Astrocyte (in vitro differentiated cells and primary cell): ENCODE results near the gene ZBTB7C. TPM values are rescaled to one million over a fixed set of nuclear protein-coding genes. Genes with fewer than 3 reads are reported as not detected.

Source experiments
- DNase-seq: peaks from one replicate; pipeline ENCODE4 v3.0.0-alpha.2; 2010; ENCODE audit warnings: low read depth
- FAIRE-seq: peaks from 2 replicates; lab custom pipeline; 2011; peaks lifted over from hg19 to GRCh38; lab: Jason Lieb, UNC
- H2AFZ ChIP-seq: 2 replicates; pipeline ENCODE4 v1.6.0; 2012; ENCODE audit warnings: low read depth, low read length, inconsistent platforms
- H3K27ac ChIP-seq: 2 replicates; pipeline ENCODE4 v1.5.1; 2011; ENCODE audit warnings: low read depth, low read length, inconsistent platforms
- H3K27me3 ChIP-seq: 2 replicates; pipeline ENCODE4 v1.6.0; 2011; ENCODE audit warnings: low read length, inconsistent platforms; ENCODE audit not compliant: insufficient read depth
- H3K36me3 ChIP-seq: 2 replicates; pipeline ENCODE4 v1.5.1; 2011; ENCODE audit warnings: low read length, inconsistent platforms; ENCODE audit not compliant: insufficient read depth
- H3K4me1 ChIP-seq: 2 replicates; pipeline ENCODE4 v1.5.1; 2011; ENCODE audit warnings: low read length, inconsistent platforms; ENCODE audit not compliant: insufficient read depth
- H3K4me2 ChIP-seq: 2 replicates; pipeline ENCODE4 v1.6.0; 2012; ENCODE audit warnings: low read length, inconsistent platforms
- H3K4me3 ChIP-seq: 2 replicates; pipeline ENCODE4 v1.5.1; 2011; ENCODE audit warnings: low read depth, mild to moderate bottlenecking, low read length, inconsistent platforms; ENCODE audit not compliant: insufficient read depth
- H3K79me2 ChIP-seq: 2 replicates; pipeline ENCODE4 v1.6.0; 2012; ENCODE audit warnings: mild to moderate bottlenecking, low read length, inconsistent platforms; ENCODE audit not compliant: insufficient read depth
- H3K9ac ChIP-seq: 2 replicates; pipeline ENCODE4 v1.6.0; 2012; ENCODE audit warnings: mild to moderate bottlenecking, low read length, inconsistent platforms
- H3K9me3 ChIP-seq: 2 replicates; pipeline ENCODE4 v1.5.1; 2012; ENCODE audit warnings: low read depth, mild to moderate bottlenecking, low read length, inconsistent platforms; ENCODE audit not compliant: insufficient read depth
- H4K20me1 ChIP-seq: 2 replicates; pipeline ENCODE4 v1.6.0; 2012; ENCODE audit warnings: low read length, inconsistent platforms; ENCODE audit not compliant: insufficient read depth
- H3K27ac Mint-ChIP-seq: one replicate; pipeline ENCODE4 v1.8.0; 2021; ENCODE audit warnings: mild to moderate bottlenecking, mixed read lengths; ENCODE audit not compliant: unreplicated experiment
- H3K27me3 Mint-ChIP-seq: one replicate; pipeline ENCODE4 v1.8.0; 2021; ENCODE audit warnings: low read depth, mixed read lengths; ENCODE audit not compliant: unreplicated experiment
- H3K36me3 Mint-ChIP-seq: one replicate; pipeline ENCODE4 v1.8.0; 2021; ENCODE audit warnings: low read depth, mixed read lengths; ENCODE audit not compliant: unreplicated experiment
- H3K4me1 Mint-ChIP-seq: one replicate; pipeline ENCODE4 v1.8.0; 2021; ENCODE audit warnings: low read depth, mixed read lengths; ENCODE audit not compliant: unreplicated experiment
- H3K4me3 Mint-ChIP-seq: one replicate; pipeline ENCODE4 v1.8.0; 2021; ENCODE audit warnings: mild to moderate bottlenecking, moderate library complexity, mixed read lengths; ENCODE audit not compliant: unreplicated experiment
- H3K9me3 Mint-ChIP-seq: one replicate; pipeline ENCODE4 v1.8.0; 2021; ENCODE audit warnings: mild to moderate bottlenecking, mixed read lengths; ENCODE audit not compliant: unreplicated experiment
- CTCF ChIP-seq: IDR thresholded peaks from 2 replicates; pipeline ENCODE4 v1.5.1; 2011; ENCODE audit warnings: low read depth, mild to moderate bottlenecking, inconsistent platforms, low read length, moderate library complexity; ENCODE audit not compliant: insufficient read depth
- EZH2 ChIP-seq: IDR thresholded peaks from 2 replicates; pipeline ENCODE4 v1.6.1; 2012; ENCODE audit warnings: mild to moderate bottlenecking, low read length, inconsistent platforms; ENCODE audit not compliant: insufficient read depth
- total RNA-seq: library from RNA; stranded (reverse); gene quantifications from 2 replicates; pipeline ENCODE4 v1.2.1, GENCODE V29; 2021

The ZBTB7C gene
- total RNA-seq, 1 donor from 2014 or later = 1.0 TPM

- H2AFZ ChIP-seq = no peak overlapping the region
- Mint-ChIP-seq H3K27me3 (peaks cover 81% of the 10 kb centered on the region), H3K9me3 (peaks cover 4% of the 10 kb centered on the region), H3K27ac (no peak overlapping the region), H3K4me3 (no peak overlapping the region), H3K36me3 (no peaks in the 10 kb centered on the region), H3K4me1 (no peaks in the 10 kb centered on the region)
- no peak for FAIRE-seq
- no peak overlapping the region for H3K4me3 ChIP-seq
- DNase-seq = no peak
- H3K79me2 ChIP-seq = no peaks in the 10 kb centered on the region
- H3K4me2 ChIP-seq = no peak overlapping the region
- H3K27me3 ChIP-seq = peaks cover 18% of the 10 kb centered on the region
- H3K9ac ChIP-seq = no peak overlapping the region
- H3K36me3 ChIP-seq = no peaks in the 10 kb centered on the region
- H4K20me1 ChIP-seq = no peaks in the 10 kb centered on the region
- H3K4me1 ChIP-seq = no peaks in the 10 kb centered on the region
- H3K27ac ChIP-seq = no peak overlapping the region
- no peaks in the 10 kb centered on the region for H3K9me3 ChIP-seq
- TF ChIP-seq EZH2 = no peak
- no peak for TF ChIP-seq CTCF
These were observed 303.9 kb downstream of the ZBTB7C start for GRCh38 chr18:48105317-48105716.

- Histone ChIP-seq H3K9me3 (no peaks in the 10 kb centered on the region), H2AFZ (no peak overlapping the region), H3K27ac (no peak overlapping the region), H3K4me1 (no peaks in the 10 kb centered on the region), H3K79me2 (no peaks in the 10 kb centered on the region), H3K4me2 (no peak overlapping the region), H3K9ac (no peak overlapping the region), H3K36me3 (no peaks in the 10 kb centered on the region), H3K4me3 (no peak overlapping the region), H3K27me3 (peaks cover 20% of the 10 kb centered on the region), H4K20me1 (no peaks in the 10 kb centered on the region)
- DNase-seq (no peak), FAIRE-seq (no peak)
- Mint-ChIP-seq H3K9me3 (peaks cover 4% of the 10 kb centered on the region), H3K4me3 (no peak overlapping the region), H3K36me3 (no peaks in the 10 kb centered on the region), H3K27me3 (peaks cover 81% of the 10 kb centered on the region), H3K27ac (no peak overlapping the region), H3K4me1 (no peaks in the 10 kb centered on the region)
- TF ChIP-seq EZH2 = no peak
- no peak for TF ChIP-seq CTCF
These were observed 304.5 kb downstream of the ZBTB7C start for GRCh38 chr18:48104705-48105104.

- no peaks in the 10 kb centered on the region for H3K4me1 ChIP-seq
- H3K27ac Mint-ChIP-seq = no peak overlapping the region
- no peaks in the 10 kb centered on the region for H4K20me1 ChIP-seq
- no peaks in the 10 kb centered on the region for H3K79me2 ChIP-seq
- no peak overlapping the region for H3K27ac ChIP-seq
- H3K27me3 ChIP-seq = peaks cover 18% of the 10 kb centered on the region
- H3K4me1 Mint-ChIP-seq = no peaks in the 10 kb centered on the region
- FAIRE-seq (no peak), DNase-seq (no peak)
- TF ChIP-seq EZH2 = no peak
- TF ChIP-seq CTCF = no peak
- no peaks in the 10 kb centered on the region for H3K36me3 Mint-ChIP-seq
- no peak overlapping the region for H3K9ac ChIP-seq
- no peak overlapping the region for H2AFZ ChIP-seq
- peaks cover 70% of the 10 kb centered on the region for H3K27me3 Mint-ChIP-seq
- H3K4me3 Mint-ChIP-seq = no peak overlapping the region
- H3K9me3 Mint-ChIP-seq = peaks cover 2% of the 10 kb centered on the region
- no peak overlapping the region for H3K4me3 ChIP-seq
- H3K4me2 ChIP-seq = no peak overlapping the region
- no peaks in the 10 kb centered on the region for H3K36me3 ChIP-seq
- no peaks in the 10 kb centered on the region for H3K9me3 ChIP-seq
These were observed 308.5 kb downstream of the ZBTB7C start for GRCh38 chr18:48100651-48101165.
